Astrocyte (in vitro differentiated cells and primary cell): ENCODE results near the gene FER.

Source experiments
- EZH2 ChIP-seq: IDR thresholded peaks from 2 replicates; pipeline ENCODE4 v1.6.1; 2012; ENCODE audit warnings: mild to moderate bottlenecking, low read length, inconsistent platforms; ENCODE audit not compliant: insufficient read depth
- TF ChIP-seq, protein P1 (sequence below): IDR thresholded peaks from 2 replicates; pipeline ENCODE4 v1.5.1; 2011; ENCODE audit warnings: low read depth, mild to moderate bottlenecking, inconsistent platforms, low read length, moderate library complexity; ENCODE audit not compliant: insufficient read depth

DNA sequence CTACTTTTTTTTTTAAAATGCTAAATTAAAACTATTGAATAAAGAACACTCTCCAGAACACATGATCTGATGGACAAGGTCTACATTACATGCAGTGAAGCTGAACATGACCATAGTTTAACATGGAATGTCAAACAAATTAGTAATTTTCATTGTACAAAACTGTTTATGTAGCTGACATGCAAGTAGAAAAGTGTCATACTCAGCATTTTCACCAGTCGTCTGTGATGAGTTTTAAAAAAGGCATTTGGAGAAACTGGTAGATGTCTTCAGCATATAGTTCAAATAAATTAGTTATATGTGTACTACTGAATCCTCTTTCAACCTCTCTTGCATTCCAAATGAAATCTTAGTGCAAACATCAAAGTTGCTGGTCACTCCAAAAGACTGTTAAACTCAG, 301.9 kb downstream of the FER start:
- TF ChIP-seq, protein P1, sequence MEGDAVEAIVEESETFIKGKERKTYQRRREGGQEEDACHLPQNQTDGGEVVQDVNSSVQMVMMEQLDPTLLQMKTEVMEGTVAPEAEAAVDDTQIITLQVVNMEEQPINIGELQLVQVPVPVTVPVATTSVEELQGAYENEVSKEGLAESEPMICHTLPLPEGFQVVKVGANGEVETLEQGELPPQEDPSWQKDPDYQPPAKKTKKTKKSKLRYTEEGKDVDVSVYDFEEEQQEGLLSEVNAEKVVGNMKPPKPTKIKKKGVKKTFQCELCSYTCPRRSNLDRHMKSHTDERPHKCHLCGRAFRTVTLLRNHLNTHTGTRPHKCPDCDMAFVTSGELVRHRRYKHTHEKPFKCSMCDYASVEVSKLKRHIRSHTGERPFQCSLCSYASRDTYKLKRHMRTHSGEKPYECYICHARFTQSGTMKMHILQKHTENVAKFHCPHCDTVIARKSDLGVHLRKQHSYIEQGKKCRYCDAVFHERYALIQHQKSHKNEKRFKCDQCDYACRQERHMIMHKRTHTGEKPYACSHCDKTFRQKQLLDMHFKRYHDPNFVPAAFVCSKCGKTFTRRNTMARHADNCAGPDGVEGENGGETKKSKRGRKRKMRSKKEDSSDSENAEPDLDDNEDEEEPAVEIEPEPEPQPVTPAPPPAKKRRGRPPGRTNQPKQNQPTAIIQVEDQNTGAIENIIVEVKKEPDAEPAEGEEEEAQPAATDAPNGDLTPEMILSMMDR: no peak
- TF ChIP-seq EZH2: no peak
